OCI-LY7 (cell line): ENCODE measurements around the gene CTR9. TPM values are rescaled to one million over a fixed set of nuclear protein-coding genes. Genes with fewer than 3 reads are reported as not detected.

Experiments used
- BruUV-seq: library from RNA; stranded (reverse); fragments of 400-500 nt; replicated peaks from 2 replicates; lab custom pipeline; 2021; lab: Mats Ljungman, UMichigan
- CTCF ChIA-PET: fragments of 300-600 bp; sonication (Branson Sonifier 250); formaldehyde crosslinking; loops from one replicate; lab custom pipeline; 2022; ENCODE audit warnings: antibody characterized with exemption; ENCODE audit not compliant: unreplicated experiment; lab: Charles Lee
- POLR2A ChIA-PET: fragments of 300-600 bp; sonication (Branson Sonifier 250); formaldehyde crosslinking; loops from one replicate; lab custom pipeline; 2022; ENCODE audit warnings: antibody characterized with exemption; lab: Charles Lee
- DNase-seq: peaks from one replicate; pipeline ENCODE4 v3.0.0-alpha.2; 2015; ENCODE audit warnings: low spot score
- H2AFZ ChIP-seq: fragments of 200-600 bp; sonication (generic), shearing (Covaris generic); 2 replicates; pipeline ENCODE4 v1.6.1; 2014; ENCODE audit warnings: mild to moderate bottlenecking, antibody characterized with exemption, low read length, moderate library complexity
- H3K27ac ChIP-seq: fragments of 200-600 bp; sonication (generic); 2 replicates; pipeline ENCODE4 v1.5.1; 2014; ENCODE audit warnings: mixed run types, low read depth, mild to moderate bottlenecking, moderate library complexity, low read length, inconsistent platforms; ENCODE audit not compliant: poor library complexity, severe bottlenecking
- H3K36me3 ChIP-seq: fragments of 200-600 bp; sonication (generic); 2 replicates; pipeline ENCODE4 v1.6.1; 2014; ENCODE audit warnings: mild to moderate bottlenecking, antibody characterized with exemption, low read length, moderate library complexity, mixed read lengths; ENCODE audit not compliant: insufficient read depth
- H3K4me1 ChIP-seq: fragments of 200-600 bp; sonication (generic); 2 replicates; pipeline ENCODE4 v1.5.1; 2014; ENCODE audit warnings: mild to moderate bottlenecking, low read length; ENCODE audit not compliant: insufficient read depth, poor library complexity, severe bottlenecking
- H3K4me2 ChIP-seq: fragments of 200-600 bp; sonication (generic); 2 replicates; pipeline ENCODE4 v1.6.1; 2014; ENCODE audit warnings: mild to moderate bottlenecking, low read length
- H3K4me3 ChIP-seq: fragments of 200-600 bp; sonication (generic); 2 replicates; pipeline ENCODE4 v1.5.1; 2014; ENCODE audit warnings: mild to moderate bottlenecking, low read depth, low read length; ENCODE audit not compliant: poor library complexity, severe bottlenecking
- H3K79me2 ChIP-seq: fragments of 200-600 bp; sonication (generic); 2 replicates; pipeline ENCODE4 v1.6.1; 2016; ENCODE audit warnings: low read depth, mild to moderate bottlenecking, low read length, moderate library complexity, mixed read lengths; ENCODE audit not compliant: insufficient read depth
- H3K9me2 ChIP-seq: fragments of 200-600 bp; sonication (generic); 2 replicates; pipeline ENCODE4 v1.6.1; 2016; ENCODE audit warnings: mild to moderate bottlenecking, low read length, mixed read lengths; ENCODE audit not compliant: insufficient read depth
- H3K9me3 ChIP-seq: fragments of 200-600 bp; sonication (generic); 2 replicates; pipeline ENCODE4 v1.6.1; 2014; ENCODE audit warnings: mild to moderate bottlenecking, mixed run types, low read length, mixed read lengths
- H4K20me1 ChIP-seq: fragments of 200-600 bp; sonication (generic); 2 replicates; pipeline ENCODE4 v1.6.1; 2014; ENCODE audit warnings: mild to moderate bottlenecking, antibody characterized with exemption, low read length, moderate library complexity, mixed read lengths; ENCODE audit not compliant: insufficient read depth
- CTCF ChIP-seq: fragments of 200-600 bp; sonication (generic); conservative IDR thresholded peaks from 2 replicates; pipeline ENCODE4 v1.5.1; 2014; ENCODE audit warnings: mild to moderate bottlenecking, antibody characterized with exemption, low read length, moderate library complexity, mixed read lengths
- EZH2phosphoT487 ChIP-seq: fragments of 200-600 bp; sonication (generic); IDR thresholded peaks from 2 replicates; pipeline ENCODE4 v1.6.1; 2018; ENCODE audit warnings: low read depth, borderline replicate concordance, mild to moderate bottlenecking, mixed run types, antibody characterized with exemption, low read length, moderate library complexity, mixed read lengths
- intact Hi-C: fragments of 100-400 bp; cut with micrococcal nuclease; formaldehyde crosslinking; loops from one replicate; pipeline ENCODE4 v1.10.0; 2022; ENCODE audit not compliant: unreplicated experiment
- total RNA-seq, 2 experiments: library from RNA; depleted of rRNA in 1 of 2; stranded (reverse); fragments of >200 nt in 1 of 2; shearing (Covaris generic) in 1 of 2; gene quantifications; 2 replicates each; pipeline ENCODE4 v1.2.3, GENCODE V29; 2014 to 2022

CTR9 gene
- total RNA-seq, 2 experiments from 2014 or later, result 15.3 to 29.5 TPM

- TF ChIP-seq CTCF (no peak), EZH2phosphoT487 (no peak)
- Histone ChIP-seq H3K36me3 (no peaks in the 10 kb centered on the region), H3K9me2 (no peaks in the 10 kb centered on the region), H3K9me3 (no peaks in the 10 kb centered on the region), H4K20me1 (no peaks in the 10 kb centered on the region), H3K4me2 (no peak overlapping the region), H3K4me3 (no peak overlapping the region), H3K27ac (no peak overlapping the region), H2AFZ (no peak overlapping the region), H3K79me2 (no peaks in the 10 kb centered on the region), H3K4me1 (no peaks in the 10 kb centered on the region)
- POLR2A ChIA-PET, result interaction anchor here (0.6 to 0.8 kb wide), 2 partner anchors 10 to 267 kb away, joined by 3 read pairs; no protein-coding TSS in a partner anchor
- CTCF ChIA-PET, result no interaction called here
- BruUV-seq, result no TSS peak
- DNase-seq, result no peak
- intact Hi-C loops, result no loop called here
Observed at GRCh38 chr11:10728154-10728553, 22.9 kb upstream of the CTR9 start.

- H3K36me3 ChIP-seq, result no peaks in the 10 kb centered on the region
- no peaks in the 10 kb centered on the region for H3K9me3 ChIP-seq
- ChIA-PET POLR2A (interaction anchor here (0.6 kb wide), 1 partner anchor 268 kb away, joined by 3 read pairs; no protein-coding TSS in a partner anchor), CTCF (no interaction called here)
- no peak for DNase-seq
- intact Hi-C loops, result no loop called here
- H3K27ac ChIP-seq, result no peak overlapping the region
- TF ChIP-seq EZH2phosphoT487 (no peak), CTCF (no peak)
- BruUV-seq, result no TSS peak
- H3K4me1 ChIP-seq, result no peaks in the 10 kb centered on the region
- H4K20me1 ChIP-seq, result no peaks in the 10 kb centered on the region
- no peak overlapping the region for H2AFZ ChIP-seq
- no peak overlapping the region for H3K4me2 ChIP-seq
- H3K4me3 ChIP-seq, result no peak overlapping the region
- no peaks in the 10 kb centered on the region for H3K79me2 ChIP-seq
- no peaks in the 10 kb centered on the region for H3K9me2 ChIP-seq
Observed at GRCh38 chr11:10728789-10729472, 22.1 kb upstream of the CTR9 start.

- Histone ChIP-seq H3K27ac (no peak overlapping the region), H2AFZ (no peak overlapping the region), H4K20me1 (no peaks in the 10 kb centered on the region), H3K9me3 (no peaks in the 10 kb centered on the region), H3K79me2 (no peaks in the 10 kb centered on the region), H3K36me3 (no peaks in the 10 kb centered on the region), H3K9me2 (no peaks in the 10 kb centered on the region), H3K4me2 (no peak overlapping the region), H3K4me1 (no peaks in the 10 kb centered on the region), H3K4me3 (no peak overlapping the region)
- POLR2A ChIA-PET, result interaction anchor here (0.9 kb wide), 1 partner anchor 79 kb away, joined by 3 read pairs; the partner anchor contains the start of gene EIF4G2
- intact Hi-C loops, result loop anchor here (10.0 kb wide), 1 partner anchor 185 kb away; the partner anchor contains the start of gene RNF141
- no peak for DNase-seq
- CTCF ChIA-PET, result no interaction called here
- TF ChIP-seq CTCF (no peak), EZH2phosphoT487 (no peak)
- no TSS peak for BruUV-seq
Observed at GRCh38 chr11:10730151-10730550, 20.9 kb upstream of the CTR9 start.
